ENCODE measurements around the gene PALMD.

Gene PALMD

DNA sequence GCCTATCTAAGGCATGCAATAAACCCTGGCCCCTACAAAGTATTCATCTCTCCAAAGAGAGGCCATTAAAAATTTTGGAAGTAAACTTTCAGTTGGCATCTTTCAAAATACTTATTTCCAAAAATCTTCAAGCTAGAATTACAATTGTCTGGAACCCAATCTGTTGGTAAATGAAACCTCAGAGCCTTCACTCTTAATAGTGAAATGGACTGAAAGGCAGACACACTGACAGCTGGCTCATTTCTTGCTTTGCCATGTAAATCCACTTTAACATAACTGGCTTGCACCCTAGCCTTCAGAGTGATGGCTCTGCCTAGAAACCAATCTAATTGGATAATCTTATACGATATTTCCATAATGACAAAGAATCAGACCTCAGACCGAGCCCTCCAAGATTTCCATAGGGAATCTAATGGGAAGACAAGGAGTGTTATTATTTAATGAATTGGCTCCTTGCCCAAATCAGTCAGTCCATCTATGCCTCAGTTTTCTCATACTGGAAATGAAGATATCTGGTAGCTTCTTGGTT is 9.2 kb upstream of the PALMD start:
- no peak for DNase-seq

GRCh38 chr1:99638853-99639252 is 7.1 kb upstream of the PALMD start:
- no peak for DNase-seq

- DNase-seq: no peak
These were observed 6.5 kb upstream of the PALMD start for GRCh38 chr1:99639408-99639807.

- DNase-seq: no peak
These were observed 6.0 kb upstream of the PALMD start for GRCh38 chr1:99639945-99640344.

GRCh38 chr1:99640672-99641071 is 5.2 kb upstream of the PALMD start:
- no peak for DNase-seq

DNA sequence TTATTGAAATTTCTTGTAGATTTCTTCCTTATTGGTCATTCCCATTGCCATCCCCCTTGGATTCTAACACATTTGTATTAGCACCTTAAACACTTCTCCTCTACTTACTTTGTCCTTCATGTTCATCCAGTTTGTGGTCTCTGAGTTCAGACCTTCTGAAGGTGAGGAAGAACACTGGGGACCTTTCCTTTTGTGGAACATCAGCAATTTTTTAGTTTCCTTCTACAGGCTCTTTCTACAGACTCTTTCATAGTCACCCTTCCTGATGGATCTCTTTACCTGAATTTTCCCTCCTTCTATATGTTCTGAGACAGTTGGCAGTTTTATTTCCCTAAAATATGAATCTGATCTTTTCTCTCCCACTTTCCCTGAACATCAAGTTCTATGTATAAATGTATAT is 4.4 kb upstream of the PALMD start:
- DNase-seq: no peak

- DNase-seq: no peak
These were observed 3.9 kb upstream of the PALMD start for GRCh38 chr1:99642053-99642452.

DNA sequence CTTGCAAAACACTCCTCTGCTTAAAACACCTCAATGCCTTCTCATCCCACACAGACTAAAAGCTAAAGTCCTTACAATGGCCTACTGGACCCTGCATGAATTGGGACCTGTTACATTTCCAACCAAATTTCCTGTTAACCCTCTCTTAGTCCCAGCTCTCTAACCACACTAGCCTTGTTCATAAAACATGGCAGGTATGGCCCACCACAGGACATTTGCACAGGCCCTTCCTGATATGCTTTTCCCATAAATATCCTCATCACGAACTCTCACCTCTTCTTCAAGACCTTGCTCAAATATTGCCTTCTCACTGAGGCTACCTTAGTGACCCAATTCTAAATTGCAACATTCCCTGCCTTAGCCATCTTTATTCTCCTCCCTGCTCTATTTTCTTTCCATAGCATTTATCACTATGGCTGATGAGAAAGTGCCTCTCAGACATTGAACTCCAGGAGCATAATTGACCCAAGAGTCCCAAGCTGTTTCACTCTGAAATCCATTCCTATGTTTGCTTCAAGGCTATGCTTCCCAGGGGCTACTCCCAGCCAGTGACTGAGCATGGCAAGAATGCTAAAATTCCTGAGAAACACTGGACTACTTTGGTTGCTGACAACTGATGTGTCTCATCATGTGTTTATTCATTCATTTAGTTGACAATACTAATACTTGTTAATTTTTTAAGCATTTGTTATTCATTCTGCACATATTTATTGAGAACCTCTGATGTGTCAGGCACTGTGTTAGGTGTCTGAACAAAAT is 2.7 kb upstream of the PALMD start:
- DNase-seq: no peak

GRCh38 chr1:99644279-99645004 is 1.5 kb upstream of the PALMD start:
- DNase-seq: no peak

DNA sequence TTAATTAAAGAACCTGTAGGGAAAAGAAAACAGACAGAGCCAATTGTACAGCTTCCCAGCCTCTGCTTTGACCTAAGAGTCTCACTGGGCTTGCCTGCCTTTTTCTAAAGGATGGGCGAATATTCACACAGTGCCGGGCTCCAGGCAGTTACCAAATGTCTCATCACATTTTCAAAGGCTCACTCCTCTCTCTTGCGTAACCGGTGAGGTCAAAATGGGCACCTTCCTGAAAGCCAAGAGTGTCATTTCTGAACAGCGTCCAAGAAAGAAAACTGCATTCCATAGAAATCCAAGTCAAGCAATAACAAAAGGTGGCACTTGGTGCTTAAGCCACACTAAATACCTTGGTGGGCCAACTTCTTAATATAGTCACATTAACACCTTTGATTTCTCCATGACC is 710 bp upstream of the PALMD start:
- no peak for DNase-seq

DNA sequence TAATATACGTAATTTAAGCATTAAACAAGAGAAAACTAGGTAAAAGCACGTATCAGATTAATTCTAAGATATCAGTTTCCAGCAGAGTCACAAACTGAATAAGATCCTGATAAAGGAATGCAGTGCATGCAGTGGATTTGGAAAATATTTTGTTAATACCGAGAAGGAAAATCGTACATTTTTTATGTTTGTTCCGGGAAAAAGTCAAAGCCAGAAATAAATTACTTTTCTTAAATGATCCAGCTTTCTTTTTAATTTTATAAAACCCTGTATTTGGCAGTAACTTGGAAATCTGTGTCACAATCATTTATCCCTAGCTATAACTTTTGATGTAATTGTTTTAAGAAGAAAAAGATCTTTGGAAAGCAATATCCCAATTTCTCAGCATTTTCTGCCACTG is 955 bp downstream of the PALMD start:
- DNase-seq: no peak

DNA sequence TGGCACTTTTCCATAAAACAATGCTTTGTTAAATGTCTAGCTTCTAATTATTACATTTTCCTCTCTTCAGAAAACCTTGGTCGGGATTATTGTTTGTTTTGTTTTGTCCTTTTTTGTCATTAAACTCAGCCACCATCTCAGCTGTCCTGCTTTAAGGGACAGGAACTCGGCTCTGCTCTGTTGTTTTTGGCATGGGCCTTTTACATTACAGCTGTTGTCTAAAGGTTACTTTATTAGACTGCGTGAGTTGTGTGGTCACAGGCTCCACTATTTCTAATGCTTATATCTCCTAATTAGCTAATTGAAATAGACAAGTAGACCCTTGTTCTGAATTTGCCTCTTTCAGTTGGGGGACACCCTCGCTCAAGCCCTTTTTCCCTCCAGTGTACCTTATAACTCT is 1.6 kb downstream of the PALMD start:
- no peak for DNase-seq

GRCh38 chr1:99648107-99648506 is 2.2 kb downstream of the PALMD start:
- no peak for DNase-seq

DNA sequence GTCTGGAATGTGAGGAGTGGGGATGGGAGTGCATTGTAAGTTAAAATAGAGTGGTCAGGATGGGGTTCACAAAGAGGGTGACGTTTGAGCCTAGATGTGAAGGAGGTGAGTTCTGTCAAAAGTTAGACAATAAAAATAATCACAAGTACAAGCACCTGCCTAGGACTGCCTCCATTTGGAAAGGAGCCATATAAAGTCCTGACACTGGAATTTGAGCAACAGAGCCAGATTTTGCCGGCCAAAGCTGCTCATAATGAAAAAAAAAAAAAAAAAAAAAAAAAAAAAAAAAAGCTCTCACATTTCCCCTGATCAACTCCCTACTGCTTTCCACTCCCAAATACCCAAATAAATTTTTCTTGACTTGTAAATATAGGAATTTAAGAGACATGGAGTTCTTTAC is 4.1 kb downstream of the PALMD start:
- DNase-seq: no peak

DNA sequence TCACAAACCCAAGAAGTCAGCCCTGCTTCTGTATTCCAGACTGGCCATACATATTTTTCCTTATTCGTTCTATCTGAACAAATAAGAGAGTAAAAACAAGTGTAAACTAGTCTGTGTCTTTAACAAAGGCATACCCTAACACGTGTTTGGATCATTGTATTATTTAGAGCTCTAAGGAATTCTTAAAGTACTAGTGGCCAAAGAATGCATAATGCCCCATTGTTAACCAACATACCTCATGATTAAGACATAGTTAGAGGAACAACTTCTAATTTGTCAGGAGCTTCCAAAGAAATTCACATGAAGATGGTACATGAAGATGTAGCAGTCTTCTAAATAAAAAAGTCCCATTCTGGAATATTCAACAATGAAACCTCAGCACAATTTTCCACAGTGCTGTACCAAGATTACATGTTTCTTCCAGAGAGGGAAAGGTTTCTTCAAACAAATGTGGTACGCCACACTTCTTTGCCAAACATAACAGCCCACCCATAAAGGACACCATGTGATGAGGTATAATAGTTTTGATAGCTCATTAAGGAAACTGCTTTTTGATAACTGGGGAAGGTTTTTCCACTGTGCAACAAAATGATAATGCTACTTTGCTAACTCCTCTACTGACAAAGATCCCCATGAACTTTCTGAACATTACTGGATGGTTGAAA is 5.0 kb downstream of the PALMD start:
- no peak for DNase-seq

DNA sequence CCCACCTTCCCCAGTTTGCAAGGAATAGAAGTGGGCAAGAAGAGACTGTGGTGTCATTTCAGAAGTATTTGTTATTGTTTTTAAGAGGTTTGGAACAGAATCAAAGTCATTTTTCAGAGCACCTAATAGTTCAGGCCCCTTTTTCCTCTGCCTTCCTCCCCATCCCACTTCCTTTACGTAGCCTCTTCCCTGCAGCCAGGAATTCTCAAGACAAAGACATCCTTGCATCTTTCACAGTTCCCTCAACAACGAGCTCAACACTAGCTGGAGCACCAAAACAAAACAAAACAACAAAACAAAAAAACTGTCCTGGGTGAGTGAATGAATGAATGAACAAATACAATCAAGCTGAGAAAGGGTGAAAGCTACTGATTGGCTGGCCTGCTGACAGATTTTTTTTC is 7.0 kb downstream of the PALMD start:
- no peak for DNase-seq

GRCh38 chr1:99655376-99655775 is 9.5 kb downstream of the PALMD start:
- no peak for DNase-seq

DNA sequence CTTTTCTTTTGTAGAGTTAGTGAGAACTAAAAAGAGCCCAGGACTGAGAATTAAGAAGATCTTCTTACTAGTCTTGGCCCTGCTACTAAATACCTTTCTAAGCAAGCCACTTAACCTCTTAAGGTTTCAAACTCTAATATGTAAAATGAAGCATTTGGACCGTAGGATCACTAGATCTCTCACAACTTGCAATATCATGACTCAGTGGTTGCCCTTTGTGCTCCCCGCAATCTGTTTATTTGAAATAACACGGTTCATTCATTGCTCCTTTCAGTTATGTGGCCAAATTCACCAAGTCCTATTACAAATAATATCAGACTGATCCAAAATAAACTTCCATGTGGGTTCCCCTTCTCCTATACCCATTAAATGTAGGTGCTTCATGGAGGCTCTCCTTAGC is 10.8 kb downstream of the PALMD start:
- DNase-seq: no peak

DNA sequence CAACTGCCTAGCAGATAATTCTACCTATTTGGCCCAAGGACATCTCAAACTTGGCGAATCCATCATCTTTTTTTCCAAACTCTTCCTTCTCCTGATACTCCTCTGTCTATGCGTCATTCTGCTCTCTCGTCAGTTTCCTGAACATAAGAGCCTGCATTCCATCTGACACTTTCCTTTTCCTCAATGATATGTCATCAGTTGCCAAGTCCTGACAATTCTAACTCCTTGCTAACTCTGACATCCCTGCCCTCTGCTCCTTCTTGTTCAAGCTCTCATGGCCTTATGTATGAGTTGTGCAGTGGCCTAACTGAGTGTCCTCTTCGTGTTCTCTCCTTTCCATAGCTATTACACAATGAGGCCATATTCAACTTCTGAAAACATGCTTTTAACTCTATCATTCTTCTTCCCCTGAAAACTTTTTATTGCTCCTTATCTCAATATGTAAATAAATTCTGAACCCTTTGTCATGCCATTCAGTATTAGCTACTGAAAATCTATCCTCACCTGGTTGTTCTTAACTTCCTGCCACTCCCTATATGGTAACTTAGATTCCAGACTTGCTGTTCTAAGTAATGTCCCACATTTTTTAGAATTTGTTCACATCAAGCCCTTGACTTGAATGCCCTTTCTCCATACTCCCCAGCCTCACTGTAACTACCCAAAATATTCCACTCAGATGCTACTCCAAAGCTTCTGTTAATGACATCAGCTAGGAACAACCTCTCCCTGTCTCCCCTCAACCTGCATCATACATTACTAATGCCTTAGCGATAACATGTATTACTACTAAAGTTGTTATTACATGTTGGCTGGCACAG is 11.5 kb downstream of the PALMD start:
- DNase-seq: no peak

DNA sequence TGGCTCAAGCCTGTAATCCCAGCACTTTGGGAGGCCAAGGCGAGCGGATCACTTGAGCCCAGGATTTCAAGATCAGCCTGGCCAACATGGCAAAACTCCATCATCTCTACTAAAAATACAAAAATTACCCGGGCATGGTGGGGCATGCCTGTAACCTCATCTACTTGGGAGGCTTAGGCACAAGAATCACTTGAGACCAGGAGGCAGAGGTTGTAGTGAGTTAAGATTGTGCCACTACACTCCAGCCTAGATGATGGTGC is 12.0 kb downstream of the PALMD start:
- no peak for DNase-seq

GRCh38 chr1:99659755-99660210 is 13.9 kb downstream of the PALMD start:
- DNase-seq: no peak

DNA sequence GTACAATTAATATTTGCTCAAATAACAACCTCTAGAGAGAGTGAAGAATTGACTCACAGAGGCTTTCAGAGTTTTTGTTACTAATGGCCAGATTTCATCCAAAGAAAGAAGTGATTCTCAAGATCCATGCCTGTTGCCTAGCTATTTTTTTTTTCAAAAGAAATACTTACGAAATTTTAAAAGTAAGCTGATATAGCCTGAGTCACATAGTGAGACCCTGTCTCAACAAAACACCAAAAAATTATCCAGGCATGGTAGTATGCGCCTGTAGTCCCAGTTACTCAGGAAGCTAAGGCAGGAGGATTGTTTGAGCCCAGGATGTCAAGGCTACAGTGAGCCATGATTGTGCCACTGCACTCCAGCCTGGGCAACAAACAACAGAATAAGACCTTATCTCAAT is 14.6 kb downstream of the PALMD start:
- no peak for DNase-seq

GRCh38 chr1:99661780-99662179 is 15.9 kb downstream of the PALMD start:
- no peak for DNase-seq

All from T1000 (cell line).